GM18499 (cell line): ENCODE data around the gene PCYOX1L.

ENCODE experiments used
- ATAC-seq: cut with Tn5 transposase; IDR thresholded peaks from one replicate; pipeline ENCODE4 v1.9.1; 2021; ENCODE audit warnings: moderate number of reproducible peaks; ENCODE audit not compliant: insufficient read depth, unreplicated experiment

The PCYOX1L gene

DNA sequence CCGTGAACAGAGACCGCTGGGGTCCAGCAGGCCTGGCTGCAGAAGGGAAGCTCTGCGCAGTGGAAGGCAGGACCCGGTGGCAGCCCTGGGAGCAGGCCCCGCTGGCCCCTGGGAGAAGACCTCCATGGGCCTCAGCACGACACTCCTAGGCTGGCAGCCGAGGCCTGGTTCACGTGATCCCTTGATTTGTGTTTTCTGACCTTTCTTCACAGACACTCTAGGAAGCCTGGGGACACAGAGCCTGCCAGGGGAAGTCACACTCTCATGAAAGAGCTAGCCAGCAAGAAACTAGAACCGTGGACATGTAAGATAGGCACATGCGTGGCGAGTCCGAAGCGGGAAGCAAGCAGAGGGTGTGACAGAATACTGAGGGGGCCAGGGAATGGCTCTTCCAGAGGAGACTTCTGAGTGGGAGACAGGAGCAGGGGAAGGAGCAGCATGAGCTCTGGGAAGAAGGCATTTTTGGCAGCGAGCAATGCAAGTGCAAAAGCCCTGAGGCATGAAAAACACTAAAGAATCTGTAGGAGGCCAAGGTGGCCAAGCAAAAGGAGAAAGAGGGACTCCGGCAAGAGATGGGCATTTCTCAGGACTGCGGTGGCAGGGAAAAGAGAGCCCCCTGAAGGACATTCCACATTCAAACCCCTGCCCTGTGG is 47.8 kb downstream of the PCYOX1L start:
- ATAC-seq = no peak

DNA sequence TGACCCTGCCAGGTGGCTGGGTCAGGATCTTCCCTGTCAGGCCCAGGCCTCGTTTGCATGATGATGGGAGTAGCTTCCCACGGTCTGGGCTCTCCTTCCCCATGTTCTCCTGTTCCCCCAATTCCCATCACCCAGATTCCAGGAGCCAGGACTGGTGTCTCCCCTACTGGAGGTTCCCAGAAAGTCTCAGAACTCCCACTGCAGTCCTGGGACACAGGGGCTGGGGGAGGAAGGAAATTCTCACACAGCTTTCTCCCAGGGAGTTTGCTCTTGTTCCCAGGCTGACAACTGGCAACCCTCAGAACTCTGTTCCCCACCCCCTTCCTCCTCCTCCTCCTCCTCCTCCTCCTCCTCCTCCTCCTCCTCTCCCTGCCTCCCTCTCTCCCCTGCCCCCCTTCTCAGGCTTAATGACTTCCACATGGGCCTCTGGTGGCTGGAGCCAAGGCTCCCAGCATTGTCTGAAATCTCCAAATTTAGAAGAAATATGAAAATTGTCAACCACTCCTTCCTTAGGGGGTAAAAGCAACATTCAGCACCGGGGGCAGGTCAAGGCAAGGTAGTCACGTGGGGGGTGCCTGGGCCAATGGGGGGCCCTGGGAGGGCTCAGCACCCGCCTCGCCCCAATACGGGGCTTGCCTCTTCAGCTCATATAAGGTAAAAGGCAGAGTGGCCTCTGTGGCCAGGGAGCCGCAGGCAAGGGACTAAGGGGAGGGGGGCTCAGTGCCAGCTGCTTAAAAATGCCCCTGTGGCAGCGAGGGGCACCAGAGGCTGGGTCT is 48.5 kb downstream of the PCYOX1L start:
- no peak for ATAC-seq

DNA sequence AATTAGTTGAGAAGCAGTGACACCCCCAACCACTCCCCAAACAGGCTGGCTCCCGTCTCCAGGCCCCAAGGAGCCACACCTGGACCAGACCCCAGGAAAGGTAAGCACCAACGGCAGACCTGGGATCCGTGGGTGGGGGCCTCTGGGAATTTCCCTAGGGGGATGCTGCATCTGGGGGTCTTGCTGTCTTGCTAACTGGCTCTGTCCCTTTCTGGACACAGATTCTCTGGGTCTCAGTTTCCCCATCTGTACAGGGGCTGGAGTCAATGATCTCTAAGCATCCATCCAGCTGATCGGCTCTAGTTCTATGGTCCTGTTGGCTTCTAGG is 49.1 kb downstream of the PCYOX1L start:
- no peak for ATAC-seq

DNA sequence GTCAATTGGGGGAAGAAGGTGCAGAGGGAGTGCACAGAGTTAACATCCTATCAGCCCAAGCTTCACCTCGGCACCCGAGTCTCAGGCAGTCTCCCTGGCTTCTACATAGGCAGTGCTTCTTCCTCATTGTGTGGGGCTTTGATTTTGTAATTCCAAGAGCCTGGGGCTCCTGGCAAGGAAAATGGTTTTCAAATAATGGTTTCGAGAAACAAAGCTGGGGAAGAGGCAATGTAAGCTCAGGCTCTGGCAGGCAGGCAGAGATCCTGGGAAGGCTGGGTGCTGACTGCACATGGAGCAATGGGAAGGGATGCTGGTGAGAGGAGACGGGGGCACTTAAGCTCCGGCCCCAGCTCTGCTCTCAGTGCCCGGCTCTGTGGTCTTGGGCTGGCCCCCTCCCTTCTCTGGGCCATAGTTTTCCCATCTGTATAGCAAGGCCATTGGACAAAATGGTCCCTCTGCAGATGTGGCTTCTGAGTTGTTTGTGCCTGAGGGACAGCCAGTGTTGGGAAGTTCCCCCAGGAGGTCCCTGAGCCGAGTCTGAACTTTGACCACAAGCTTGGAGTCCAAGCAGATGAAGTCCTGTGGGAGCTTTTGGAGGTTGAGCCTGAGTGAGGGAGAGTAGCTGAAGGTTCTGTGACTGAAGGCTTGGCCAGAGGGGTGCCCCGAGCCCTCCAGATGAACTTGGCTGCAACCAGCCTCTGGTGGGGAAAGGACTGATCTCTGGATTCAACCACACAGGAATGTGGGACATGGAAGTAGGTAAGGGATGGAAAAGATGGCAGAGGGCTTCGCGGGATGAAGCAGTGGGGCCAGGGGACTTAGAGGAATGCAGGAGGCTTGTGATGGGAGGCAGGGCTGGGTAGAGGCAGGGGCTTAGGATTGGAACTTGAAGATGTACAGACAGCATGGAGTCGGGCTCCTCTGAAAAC is 49.7 kb downstream of the PCYOX1L start:
- ATAC-seq = no peak

DNA sequence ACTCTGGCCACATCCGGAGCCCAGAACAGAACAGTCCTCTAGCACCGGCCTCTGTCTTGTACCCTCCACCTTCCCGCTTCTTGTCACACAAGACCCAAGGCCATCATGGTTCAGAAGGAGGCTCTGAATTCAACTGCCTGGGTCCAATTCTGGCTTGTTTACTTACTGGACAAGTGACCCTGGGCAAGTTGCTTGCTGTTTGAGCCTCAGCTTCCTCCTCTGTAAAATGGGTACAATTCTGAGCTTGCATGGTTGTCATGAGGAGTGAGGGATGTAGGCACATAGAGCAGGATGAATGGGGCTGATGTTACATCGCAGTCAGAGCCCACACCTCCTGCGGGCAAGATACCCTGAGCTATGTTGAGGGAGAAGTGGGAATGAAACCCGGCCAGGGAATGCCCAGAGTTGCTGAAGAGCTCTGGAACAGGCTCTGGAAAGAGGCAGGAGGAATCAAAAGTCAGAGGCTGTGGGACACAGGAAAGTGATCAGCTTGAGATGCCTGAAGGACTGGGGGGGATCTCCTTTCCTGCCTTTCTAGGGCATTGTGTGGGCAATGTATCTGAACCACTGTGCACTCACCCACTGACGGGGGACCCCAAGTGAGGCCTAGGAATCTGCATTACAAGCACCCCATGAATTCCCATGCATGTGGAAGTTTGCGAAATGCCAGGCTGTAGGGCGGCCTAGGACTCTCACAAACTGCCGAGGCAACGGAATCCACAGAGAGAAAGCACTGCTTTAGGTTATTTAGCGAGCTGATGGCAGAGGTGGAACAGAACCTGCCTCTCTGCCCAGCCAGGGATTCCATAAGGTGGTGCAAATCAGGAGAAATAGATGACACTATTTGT is 50.6 kb downstream of the PCYOX1L start:
- ATAC-seq = no peak

DNA sequence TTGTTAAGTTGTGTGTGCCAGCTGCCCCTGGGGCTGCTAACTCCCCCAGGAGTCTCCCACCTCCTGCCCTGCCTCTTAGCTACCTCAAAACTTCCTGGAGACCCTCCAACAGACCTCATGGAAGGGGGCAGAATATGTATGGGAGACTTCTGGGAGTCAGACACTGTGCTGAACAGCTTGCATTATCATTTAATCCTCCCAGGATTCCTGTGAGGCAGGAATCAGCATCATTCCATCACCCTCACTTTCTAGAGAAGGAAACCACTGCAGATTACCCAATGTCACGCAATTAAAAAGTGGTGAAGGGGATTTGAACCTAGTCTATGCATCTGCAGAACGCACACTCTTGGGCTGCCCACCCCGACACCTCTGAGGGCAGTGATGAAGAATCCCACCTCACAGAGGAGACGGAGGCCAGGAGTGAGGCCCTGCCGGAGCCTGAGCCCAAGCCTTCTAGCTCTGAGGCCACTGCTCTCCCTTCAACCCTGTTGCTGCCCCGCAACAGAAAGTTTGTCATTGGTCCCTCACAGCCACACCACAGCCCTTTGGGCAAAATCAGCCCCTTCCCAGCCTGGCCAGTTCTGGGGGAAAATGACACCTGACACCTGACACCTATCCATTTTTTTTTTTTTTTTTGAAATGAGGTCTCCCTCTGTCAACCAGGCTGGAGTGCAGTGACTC is 51.6 kb downstream of the PCYOX1L start:
- no peak for ATAC-seq

DNA sequence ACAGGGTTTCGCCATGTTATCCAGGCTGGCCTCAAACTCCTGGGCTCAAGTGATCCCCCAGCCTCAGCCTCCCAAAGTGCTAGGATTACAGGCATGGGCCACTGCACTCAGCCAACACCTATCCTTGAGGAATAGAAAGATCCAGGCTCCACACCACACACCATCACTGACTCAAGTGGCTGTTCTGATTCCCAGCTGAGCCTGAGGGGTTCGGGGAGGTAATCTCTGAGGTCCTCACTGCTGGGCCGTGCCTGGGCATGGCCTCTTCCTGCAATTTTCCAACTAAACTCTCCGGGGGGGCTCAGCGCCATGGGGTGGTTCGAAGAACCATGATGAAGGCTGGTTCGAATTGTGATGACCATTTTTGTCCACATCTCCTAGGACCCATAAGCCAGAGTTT is 52.2 kb downstream of the PCYOX1L start:
- ATAC-seq = no peak

DNA sequence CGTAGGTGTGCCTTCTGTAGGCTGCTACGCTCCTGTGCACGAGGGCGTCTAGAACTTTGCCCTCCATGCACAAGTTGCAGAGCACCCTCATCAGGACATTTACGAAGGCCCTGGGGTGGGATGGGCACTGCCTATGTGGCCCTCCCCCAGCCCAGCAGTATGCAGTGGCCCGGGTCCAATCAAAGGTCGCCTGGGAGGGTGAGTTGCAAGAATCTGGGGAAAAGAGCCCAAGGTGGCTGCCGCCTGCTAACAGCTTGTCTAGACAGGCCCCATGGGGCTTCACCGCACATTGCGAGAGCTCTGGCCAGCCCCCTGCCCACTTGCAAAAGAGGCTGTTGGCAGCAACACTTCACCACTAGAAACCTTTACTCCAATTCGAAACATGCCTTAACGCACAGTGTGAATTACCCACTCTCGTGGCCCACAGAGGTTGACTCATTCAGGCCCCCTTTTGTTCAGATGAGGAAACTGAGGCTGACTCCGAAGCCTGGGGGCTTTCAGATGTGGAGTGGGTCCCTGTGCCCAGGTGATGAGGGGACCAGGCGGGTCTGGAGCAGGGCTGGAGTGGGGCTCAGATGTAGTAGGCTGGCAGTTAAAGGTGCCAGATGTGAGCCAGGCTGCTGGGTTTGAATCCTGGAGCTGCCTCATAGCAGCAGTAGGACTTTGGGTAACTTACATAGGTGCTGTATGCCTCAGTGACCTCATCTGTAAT is 53.0 kb downstream of the PCYOX1L start:
- ATAC-seq = no peak

DNA sequence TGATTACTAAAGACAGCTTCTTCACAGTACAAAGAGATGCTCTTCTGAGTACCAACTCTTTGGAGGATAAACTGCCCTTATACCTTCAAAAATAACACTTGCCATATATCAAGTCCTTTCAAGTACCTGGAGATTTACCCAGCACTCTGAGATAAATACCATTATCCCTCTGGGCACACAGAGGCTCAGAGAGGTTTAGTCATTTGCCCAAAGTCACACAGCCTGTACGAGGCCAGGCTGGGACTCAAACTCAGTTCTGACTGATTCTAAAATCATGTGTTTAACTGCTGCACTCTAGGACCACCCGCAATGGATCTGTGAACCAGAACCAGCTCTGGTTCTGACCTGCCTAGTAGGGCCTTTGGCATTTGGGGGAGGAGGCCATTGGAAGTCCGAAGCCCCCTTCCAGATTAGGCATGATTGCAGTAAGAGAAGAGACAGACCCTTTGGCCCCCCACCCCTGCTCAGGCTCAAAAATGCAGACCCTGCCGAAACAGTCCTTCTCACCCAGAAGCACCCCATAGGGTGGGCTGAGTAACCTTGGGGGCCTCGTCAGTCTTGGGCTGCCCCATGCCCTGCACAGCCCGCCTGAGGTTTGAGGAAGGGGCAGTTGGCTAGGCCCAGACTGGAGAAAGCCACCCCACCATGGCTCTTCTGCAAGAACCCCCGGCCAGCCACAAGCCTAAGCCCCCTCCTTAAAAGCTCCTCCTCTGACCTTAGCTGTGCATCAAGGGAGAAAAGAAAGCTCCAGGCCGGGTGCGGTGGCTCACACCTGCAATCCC is 54.1 kb downstream of the PCYOX1L start:
- ATAC-seq = no peak

DNA sequence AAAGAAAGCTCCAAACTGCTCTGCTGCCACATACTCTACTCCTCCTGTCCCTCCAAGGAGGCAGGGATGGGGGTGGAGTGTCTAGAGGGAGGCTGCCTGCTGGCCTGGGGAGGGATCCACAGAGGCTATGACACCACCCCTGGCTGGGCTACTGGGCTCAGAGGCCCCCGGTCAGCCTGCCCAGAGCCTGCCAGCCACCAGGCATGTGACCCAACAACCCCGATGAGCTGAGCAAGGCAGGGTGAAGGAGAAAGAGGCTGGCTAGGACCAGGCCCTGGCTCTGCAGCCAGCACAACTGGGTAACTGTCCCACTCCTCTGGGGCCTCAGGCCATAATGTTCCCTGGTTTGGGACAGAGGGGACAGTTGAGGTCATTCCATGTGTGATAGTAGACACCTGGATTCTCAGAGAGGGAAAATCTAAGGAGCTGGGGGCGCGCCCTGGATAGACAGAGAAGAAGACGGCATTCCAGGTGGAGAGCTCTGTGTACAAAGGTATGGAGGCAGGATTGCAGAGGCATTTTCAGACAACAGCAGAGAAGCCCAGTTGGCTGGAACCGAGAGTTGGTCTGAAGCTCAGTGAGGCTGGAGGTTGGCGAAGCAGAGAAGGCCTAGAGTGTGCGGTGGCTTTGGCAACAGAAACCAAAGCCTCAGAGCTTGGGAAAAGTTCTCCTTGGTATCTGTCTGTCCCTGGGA is 55.1 kb downstream of the PCYOX1L start:
- ATAC-seq = no peak

DNA sequence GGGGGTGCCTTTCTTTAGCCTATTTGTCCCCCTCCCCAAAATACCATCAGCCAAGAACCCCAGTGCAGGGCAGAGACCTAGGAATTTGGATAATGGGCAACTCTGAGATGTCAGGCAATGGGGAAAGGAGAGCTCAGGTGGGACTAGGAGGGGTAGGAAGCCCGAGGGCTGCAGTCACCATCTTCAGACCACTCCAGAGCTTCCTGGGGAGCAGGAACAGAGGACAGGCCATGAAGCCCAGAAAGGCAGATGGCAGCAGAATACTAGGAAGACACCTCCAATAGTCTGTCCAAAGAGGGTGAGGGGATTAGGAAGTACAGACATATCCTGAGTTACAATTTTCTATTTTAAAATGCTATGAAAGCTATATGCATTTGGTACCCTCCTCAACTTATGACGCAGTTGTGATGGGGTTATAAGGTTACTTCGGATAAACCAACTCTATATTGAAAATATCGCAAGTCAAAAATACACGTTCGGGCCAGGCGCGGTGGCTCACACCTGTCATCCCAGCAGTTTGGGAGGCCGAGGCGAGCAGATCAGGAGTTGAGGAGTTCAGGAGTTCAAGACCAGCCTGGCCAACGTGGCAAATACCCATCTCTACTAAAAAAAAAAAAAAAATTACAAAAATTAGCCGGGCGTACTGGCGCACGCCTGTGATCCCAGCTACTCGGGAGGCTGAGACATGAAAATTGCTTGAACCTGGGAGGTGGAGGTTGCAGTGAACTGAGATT is 55.8 kb downstream of the PCYOX1L start:
- ATAC-seq = no peak

DNA sequence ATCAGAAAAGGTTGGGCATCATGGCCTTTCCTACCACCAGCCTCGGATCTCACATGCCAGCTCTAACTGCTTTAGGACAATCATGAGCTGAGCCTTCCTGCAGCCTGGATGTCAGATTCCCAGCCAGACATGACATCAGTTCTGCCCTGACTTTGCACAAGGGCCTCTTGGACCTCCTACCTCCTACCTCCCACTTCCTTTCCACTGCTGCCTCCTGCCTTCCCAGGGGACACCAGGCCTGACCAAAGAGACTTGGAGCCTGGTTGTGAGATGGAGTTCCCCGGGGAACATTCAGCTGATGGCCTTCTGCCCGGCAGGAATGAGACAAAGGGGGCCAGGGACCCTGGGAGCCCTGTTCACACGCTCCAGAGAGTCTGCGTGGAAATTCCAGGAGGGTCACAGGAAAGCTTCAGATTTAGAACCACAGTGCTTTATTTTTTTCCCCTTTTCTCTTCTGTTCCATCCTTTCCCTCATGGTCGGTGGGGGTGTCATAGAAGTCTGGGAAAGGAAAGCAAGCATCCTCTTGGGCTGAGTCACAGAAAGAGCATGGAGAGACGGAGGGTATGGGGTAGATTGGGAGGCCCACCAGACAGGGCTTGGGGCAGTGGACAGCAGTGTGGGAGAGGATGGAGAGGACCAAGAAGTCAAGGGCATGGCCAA is 56.7 kb downstream of the PCYOX1L start:
- ATAC-seq = no peak

DNA sequence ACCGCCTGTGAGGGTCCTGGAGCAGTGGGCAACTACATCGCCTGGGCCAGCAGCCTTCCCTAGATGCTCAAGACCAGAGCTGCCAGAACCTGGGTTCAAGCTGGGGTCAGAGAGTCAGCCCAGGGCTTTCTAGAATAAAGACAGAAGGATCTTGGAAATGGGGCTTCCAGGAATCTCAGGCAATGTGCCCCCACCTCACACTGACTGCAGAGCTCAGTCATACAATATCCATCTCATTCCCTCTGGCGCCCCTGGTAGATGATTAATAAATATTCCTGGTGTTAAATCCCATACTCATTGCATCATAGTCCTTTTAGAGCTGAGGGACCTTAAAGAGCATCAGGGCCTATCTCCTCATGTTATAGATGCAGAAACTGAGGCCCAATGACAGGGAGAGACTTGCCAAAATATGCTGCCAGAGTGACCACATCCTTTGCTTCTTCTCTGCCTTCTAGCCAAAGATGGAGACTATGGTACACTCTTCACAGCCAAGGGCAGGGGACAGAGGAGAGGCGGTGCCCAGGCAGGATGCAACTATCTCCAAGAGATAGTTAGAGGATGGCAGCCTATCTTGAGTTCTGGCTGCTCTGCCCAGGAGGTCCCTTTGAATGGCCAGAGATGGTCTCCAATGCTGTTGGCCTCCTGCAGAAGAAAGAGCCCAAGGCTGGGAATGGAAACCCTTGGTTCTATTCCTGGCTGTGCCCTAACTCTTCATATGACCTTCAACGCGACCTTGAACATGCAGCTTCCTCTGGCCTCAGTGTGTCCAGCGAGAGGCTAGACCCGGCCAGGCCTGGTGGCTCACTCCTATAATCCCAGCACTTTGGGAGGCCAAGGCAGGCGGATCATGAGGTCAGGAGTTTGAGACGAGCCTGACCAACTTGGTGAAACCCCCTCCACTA is 57.5 kb downstream of the PCYOX1L start:
- ATAC-seq = no peak

DNA sequence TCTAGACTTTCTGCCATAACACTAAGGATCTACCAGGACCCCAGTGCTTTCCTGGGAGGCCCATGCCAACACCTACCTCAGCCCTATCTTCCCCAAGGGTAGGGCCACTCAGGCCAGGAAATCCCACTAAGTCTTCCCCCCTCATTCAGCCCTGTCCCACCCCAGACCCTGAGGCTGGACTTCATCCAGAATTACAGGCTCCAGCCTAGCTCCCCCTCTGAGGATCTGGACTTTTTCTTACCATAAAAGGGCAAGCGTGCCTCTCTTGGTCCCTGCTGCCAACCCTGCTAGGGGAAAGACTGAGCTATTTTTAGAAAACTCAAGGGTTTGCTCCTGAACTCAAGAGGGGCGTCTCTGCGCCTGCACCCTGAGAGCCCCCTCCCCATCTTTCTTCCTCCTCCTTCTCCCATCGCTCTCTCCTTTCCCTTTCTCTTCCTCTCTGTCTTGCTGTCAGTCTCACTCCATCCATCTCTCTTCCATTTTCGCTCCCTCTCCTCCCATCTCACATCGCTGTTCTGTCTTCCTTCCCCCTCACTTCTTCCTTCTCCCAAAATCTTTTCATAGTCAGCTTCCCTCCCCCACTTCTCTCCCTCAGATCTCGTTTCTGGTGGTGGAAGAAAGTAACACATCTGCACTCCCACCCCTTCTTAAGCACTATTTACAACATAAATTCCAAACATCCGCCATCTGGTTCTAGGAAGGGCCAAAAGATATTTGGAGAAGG is 59.3 kb downstream of the PCYOX1L start:
- ATAC-seq = no peak
